Measurements from ENCODE around the gene PHACTR3.

PHACTR3 gene

GRCh38 chr20:59729506-59729905, 125.2 kb downstream of the PHACTR3 start:
- no peak for DNase-seq (ENCODE audit: low read depth, low spot score)

- no peak for DNase-seq (ENCODE audit: low read depth, low spot score)
Measured at GRCh38 chr20:59730722-59731121, 126.4 kb downstream of the PHACTR3 start.

- no peak for DNase-seq (ENCODE audit: low read depth, low spot score)
Measured at GRCh38 chr20:59731376-59731775, 127.0 kb downstream of the PHACTR3 start.

- no peak for DNase-seq (ENCODE audit: low read depth, low spot score)
Measured at GRCh38 chr20:59733351-59733750, 129.0 kb downstream of the PHACTR3 start.

- no peak for DNase-seq (ENCODE audit: low read depth, low spot score)
Measured at GRCh38 chr20:59735486-59735885, 131.1 kb downstream of the PHACTR3 start.

- no peak for DNase-seq (ENCODE audit: low read depth, low spot score)
Measured at GRCh38 chr20:59735917-59736316, 131.6 kb downstream of the PHACTR3 start.

- no peak for DNase-seq (ENCODE audit: low read depth, low spot score)
Measured at GRCh38 chr20:59736366-59736765, 132.0 kb downstream of the PHACTR3 start.

GRCh38 chr20:59737073-59737666, 132.8 kb downstream of the PHACTR3 start:
- DNase-seq (ENCODE audit: low read depth, low spot score): no peak

- no peak for DNase-seq (ENCODE audit: low read depth, low spot score)
Measured at GRCh38 chr20:59737816-59738215, 133.5 kb downstream of the PHACTR3 start.

- no peak for DNase-seq (ENCODE audit: low read depth, low spot score)
Measured at GRCh38 chr20:59738851-59739250, 134.5 kb downstream of the PHACTR3 start.

- DNase-seq (ENCODE audit: low read depth, low spot score): no peak
Measured at GRCh38 chr20:59740621-59741020, 136.3 kb downstream of the PHACTR3 start.

GRCh38 chr20:59741073-59741472, 136.7 kb downstream of the PHACTR3 start:
- no peak for DNase-seq (ENCODE audit: low read depth, low spot score)

GRCh38 chr20:59742351-59743095, 138.2 kb downstream of the PHACTR3 start:
- no peak for DNase-seq (ENCODE audit: low read depth, low spot score)

GRCh38 chr20:59743308-59743707, 139.0 kb downstream of the PHACTR3 start:
- DNase-seq (ENCODE audit: low read depth, low spot score): no peak

GRCh38 chr20:59743767-59744485, 139.6 kb downstream of the PHACTR3 start:
- DNase-seq (ENCODE audit: low read depth, low spot score): no peak

- no peak for DNase-seq (ENCODE audit: low read depth, low spot score)
Measured at GRCh38 chr20:59744756-59745155, 140.4 kb downstream of the PHACTR3 start.

GRCh38 chr20:59745201-59745600, 140.9 kb downstream of the PHACTR3 start:
- DNase-seq (ENCODE audit: low read depth, low spot score): no peak

GRCh38 chr20:59745716-59746115, 141.4 kb downstream of the PHACTR3 start:
- no peak for DNase-seq (ENCODE audit: low read depth, low spot score)

GRCh38 chr20:59746155-59746554, 141.8 kb downstream of the PHACTR3 start:
- no peak for DNase-seq (ENCODE audit: low read depth, low spot score)

- DNase-seq (ENCODE audit: low read depth, low spot score): no peak
Measured at GRCh38 chr20:59747671-59748515, 143.6 kb downstream of the PHACTR3 start.

- no peak for DNase-seq (ENCODE audit: low read depth, low spot score)
Measured at GRCh38 chr20:59748619-59749191, 144.4 kb downstream of the PHACTR3 start.
